Non-pigmented ciliary epithelial cell (primary cell): ENCODE results near the gene CHRM5.

ENCODE experiments used
- DNase-seq: peaks from one replicate; pipeline ENCODE4 v3.0.0-alpha.2; 2010; ENCODE audit warnings: low read depth

Gene CHRM5

DNA sequence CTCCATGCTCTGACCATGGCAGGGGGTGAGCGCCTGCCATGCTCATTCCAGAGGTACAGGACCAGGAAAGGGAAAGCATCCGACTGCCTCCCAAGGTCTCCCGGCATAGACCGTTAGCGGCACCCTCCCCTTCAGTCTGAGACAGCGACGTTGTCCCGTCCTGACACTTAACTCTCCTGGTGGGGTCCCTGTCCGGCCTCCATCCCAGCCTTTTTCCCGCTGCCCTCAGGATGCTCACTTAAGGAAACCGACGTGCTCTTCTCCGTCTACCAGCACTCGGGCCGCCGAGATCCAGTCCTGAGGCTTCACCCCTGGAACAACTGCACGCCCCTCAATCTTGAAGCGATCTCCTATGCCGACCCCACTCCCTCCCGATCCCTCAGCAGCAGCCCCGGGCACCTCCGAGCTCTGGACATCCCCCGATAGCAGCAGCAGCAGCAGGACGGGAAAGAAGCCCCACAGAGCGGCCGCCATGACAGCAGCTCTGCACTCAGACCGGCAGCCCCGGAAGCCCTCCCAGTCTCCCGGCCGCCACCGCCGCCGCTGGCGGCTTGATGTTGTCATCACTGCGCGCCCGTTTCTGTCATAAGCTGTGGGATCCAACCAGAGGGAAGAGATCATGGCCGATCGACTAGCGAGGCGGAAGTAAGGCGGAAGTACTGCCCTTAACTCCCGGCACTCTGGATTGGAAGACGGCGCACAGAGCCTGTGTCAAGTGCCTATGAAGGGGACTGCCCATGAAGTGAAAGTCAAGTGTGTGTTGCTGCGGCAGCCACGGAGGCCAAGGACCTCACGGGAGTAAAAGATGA, 133.3 kb downstream of the CHRM5 start, which contains the start of the genes EMC7 and PGBD4:
TSS of gene EMC7 (minus strand) at position 497 of the 809 bp plus-strand sequence. CDS start at position 474, 23 bp downstream.
TSS of gene PGBD4 (plus strand) at position 718 of the 809 bp plus-strand sequence. CDS start 449 bp downstream, outside the sequence.
- DNase-seq = peak; percentile 98

DNA sequence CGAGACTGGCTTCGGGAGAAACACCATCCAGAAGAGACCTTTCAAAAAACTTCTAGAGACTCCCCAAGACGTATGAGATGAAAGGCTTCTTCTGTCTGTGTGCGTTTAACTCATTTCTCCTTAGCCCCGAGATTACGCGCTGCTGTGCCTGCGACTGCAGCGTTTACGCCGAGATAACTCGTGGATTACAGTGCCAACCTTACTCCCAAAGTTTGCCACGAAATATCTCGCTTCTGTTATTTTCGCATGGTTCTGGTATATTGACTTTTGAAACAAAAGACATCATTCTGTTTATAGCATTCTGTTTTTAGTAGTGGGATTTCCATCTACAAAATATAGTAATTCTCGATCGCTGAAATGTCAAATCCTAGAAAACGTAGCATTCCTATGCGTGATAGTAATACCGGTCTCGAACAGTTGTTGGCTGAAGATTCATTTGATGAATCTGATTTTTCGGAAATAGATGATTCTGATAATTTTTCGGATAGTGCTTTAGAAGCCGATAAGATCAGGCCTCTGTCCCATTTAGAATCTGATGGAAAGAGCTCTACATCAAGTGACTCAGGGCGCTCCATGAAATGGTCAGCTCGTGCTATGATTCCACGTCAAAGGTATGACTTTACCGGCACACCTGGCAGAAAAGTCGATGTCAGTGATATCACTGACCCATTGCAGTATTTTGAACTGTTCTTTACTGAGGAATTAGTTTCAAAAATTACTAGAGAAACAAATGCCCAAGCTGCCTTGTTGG, 134.1 kb downstream of the CHRM5 start:
- DNase-seq = no peak

GRCh38 chr15:34106423-34106822, 138.1 kb downstream of the CHRM5 start:
- DNase-seq = no peak

DNA sequence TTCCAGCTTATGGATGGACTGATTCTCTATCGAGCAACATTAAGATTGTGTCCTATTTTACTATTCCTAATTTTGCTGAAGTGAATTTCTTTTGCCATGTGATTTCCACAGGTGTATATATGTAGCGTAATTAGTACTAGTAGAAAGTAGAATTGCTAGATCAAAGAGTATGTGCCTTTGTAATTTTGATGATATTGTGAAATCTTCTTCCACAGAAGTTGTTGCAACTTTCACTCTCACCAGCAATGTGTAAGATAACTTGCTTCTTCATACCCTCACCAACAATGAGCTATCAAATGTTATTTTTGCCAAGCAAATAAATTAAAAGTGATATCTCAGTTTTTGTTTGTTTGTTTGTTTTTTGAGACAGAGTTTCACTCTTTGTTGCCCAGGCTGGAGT, 139.0 kb downstream of the CHRM5 start:
- no peak for DNase-seq

DNA sequence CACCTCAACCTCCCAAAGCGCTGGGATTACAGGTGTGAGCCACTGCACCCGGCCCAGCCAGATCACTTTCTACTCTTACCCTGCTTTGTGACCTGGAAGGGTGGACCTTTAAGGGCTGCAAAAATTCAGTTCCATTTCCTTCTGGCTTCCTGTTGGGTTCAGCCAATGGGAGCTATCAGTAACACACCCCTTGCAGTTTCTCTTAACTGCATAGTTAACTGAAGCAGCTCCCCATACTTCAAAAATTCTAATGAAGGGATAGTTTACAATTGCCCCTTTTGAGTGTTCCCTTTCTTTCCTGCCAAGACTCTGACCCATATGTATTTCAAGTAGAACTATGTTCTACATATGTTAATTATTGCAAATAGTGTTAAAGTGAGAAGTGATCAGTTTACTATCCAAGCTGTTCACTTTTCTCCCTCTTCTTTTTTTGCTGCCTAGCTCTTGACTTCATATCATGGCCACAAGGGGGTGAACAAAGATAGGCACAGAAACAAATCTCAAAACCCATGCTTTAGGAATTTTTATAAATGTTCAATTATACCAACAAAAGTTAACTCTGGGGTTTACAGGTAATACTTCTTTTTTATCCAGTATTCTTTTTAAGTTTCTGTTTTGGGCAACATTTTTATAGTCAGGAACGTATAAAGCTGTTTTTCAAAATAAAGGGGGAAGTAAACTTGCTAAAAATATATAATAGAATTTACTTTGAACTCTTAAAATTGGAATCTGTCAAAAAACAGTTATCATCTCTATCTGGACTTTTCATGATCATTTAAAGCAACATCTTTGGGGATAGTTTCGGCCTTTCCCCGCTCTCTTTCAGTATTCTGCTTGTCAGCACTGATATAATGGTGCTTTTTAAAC, 141.7 kb downstream of the CHRM5 start:
- DNase-seq = no peak

DNA sequence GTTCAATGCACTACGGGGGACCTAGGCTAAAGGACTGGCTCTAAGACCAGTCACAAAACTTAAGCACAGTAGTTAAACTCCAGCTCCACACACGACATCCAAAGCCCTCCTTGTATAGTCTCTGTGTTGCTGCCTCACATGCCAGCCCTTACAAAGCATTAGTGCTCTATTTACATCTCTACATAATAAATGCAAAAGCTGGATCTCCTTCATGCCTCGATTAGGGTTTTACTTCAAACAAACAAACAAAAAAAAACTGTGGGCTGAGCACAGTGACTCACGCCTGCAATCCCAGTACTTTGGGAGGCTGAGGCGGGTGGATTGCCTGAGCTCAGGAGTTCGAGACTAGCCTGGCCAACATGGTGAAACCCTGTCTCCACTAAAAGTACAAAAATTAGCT, 143.2 kb downstream of the CHRM5 start:
- DNase-seq = no peak

- no peak for DNase-seq
Observed at GRCh38 chr15:34114215-34114614, 145.9 kb downstream of the CHRM5 start.

DNA sequence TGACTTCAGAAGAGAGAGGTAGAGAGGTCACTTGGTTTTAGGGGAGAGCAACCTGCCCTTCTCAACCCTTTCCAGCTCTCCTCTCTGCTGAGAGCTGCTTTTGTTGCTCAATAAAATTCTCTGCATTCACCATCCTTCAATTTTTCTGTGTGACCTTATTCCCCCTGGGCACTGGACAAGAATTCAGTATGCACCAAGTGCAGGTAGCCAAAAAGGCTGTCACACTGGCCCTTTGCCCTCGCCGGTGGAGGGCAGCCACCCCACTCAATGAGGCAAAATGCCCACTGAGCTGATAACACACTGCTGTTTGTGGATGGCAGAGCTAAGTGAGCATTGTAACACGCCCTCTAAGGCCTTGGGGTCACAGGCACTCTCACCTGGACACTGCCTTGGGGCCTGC, 146.4 kb downstream of the CHRM5 start:
- no peak for DNase-seq

DNA sequence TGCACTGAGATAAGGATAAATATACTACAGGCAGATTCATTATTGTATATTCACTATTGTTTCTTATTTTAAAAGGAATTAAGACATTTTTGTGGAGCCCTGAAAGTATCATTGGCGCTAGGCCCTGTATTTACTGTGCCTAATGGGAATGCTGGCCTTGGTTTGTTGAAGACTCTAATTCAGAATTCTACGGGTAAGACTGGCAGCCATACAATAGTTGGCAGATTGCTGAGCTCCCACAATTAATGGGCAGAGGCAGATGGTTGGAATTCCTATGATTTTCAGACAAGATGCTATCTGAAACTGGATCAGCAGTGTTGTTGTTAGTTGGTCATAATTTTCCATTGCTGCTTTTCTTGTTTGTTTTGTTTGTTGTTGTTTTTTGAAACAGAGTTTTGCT, 148.3 kb downstream of the CHRM5 start:
- no peak for DNase-seq
